Keratinocyte (primary cell): Measurements from ENCODE around the gene SECTM1. TPM values are rescaled to one million over a fixed set of nuclear protein-coding genes. Genes with fewer than 3 reads are reported as not detected.
"Not testable (repeated sequence)": the region's sequence is repeated elsewhere in the genome, so short reads cannot be mapped to it uniquely, and the experiment has no call there.

Experiments
- DNase-seq: peaks from one replicate; pipeline ENCODE4 v3.0.0-alpha.2; 2011; ENCODE audit warnings: low read depth, missing footprints, low spot score
- FAIRE-seq: peaks from 2 replicates; lab custom pipeline; 2011; peaks lifted over from hg19 to GRCh38; lab: Jason Lieb, UNC
- H2AFZ ChIP-seq: 2 replicates; pipeline ENCODE4 v1.6.0; 2012; ENCODE audit warnings: low read length, control low read depth, inconsistent platforms; ENCODE audit not compliant: control insufficient read depth
- H3K27ac ChIP-seq: 2 replicates; pipeline ENCODE4 v1.5.1; 2011; ENCODE audit warnings: low read length; ENCODE audit not compliant: control insufficient read depth, insufficient read depth
- H3K27me3 ChIP-seq: 3 replicates; pipeline ENCODE4 v1.6.0; 2011; ENCODE audit warnings: low read length; ENCODE audit not compliant: control insufficient read depth, insufficient read depth; ENCODE audit errors: extremely low read depth
- H3K36me3 ChIP-seq, 2 experiments: 2 replicates in 1 of 2; 3 replicates in 1 of 2; pipeline ENCODE4 v1.5.1; 2011; ENCODE audit warnings: low read length in 2 of 2, mild to moderate bottlenecking in 1 of 2; ENCODE audit not compliant: control insufficient read depth in 2 of 2, insufficient read depth in 2 of 2; ENCODE audit errors: extremely low read depth in 1 of 2
- H3K4me1 ChIP-seq: 3 replicates; pipeline ENCODE4 v1.5.1; 2011; ENCODE audit warnings: low read length; ENCODE audit not compliant: control insufficient read depth, insufficient read depth; ENCODE audit errors: extremely low read depth
- H3K4me2 ChIP-seq: 3 replicates; pipeline ENCODE4 v1.6.0; 2011; ENCODE audit warnings: low read depth, low read length; ENCODE audit not compliant: control insufficient read depth, insufficient read depth; ENCODE audit errors: extremely low read depth
- H3K4me3 ChIP-seq, 3 experiments: fragments of 200-600 bp in 1 of 3; sonication (generic) in 1 of 3; 2 replicates in 2 of 3; 3 replicates in 1 of 3; pipeline ENCODE4 v1.5.1; 2011 to 2016; ENCODE audit warnings: low read length in 3 of 3, mild to moderate bottlenecking in 3 of 3, control low read depth in 2 of 3, inconsistent platforms in 1 of 3, low read depth in 1 of 3, mixed read lengths in 1 of 3, mixed run types in 1 of 3, moderate library complexity in 1 of 3; ENCODE audit not compliant: control insufficient read depth in 2 of 3, insufficient read depth in 2 of 3; ENCODE audit errors: extremely low read depth in 1 of 3
- H3K79me2 ChIP-seq: 2 replicates; pipeline ENCODE4 v1.6.0; 2012; ENCODE audit warnings: low read length; ENCODE audit not compliant: control insufficient read depth, insufficient read depth
- H3K9ac ChIP-seq: 3 replicates; pipeline ENCODE4 v1.6.0; 2011; ENCODE audit warnings: low read length; ENCODE audit not compliant: control insufficient read depth, insufficient read depth; ENCODE audit errors: extremely low read depth
- H3K9me1 ChIP-seq: 3 replicates; pipeline ENCODE4 v1.6.0; 2011; ENCODE audit warnings: low read length; ENCODE audit not compliant: control insufficient read depth, insufficient read depth; ENCODE audit errors: extremely low read depth
- H3K9me3 ChIP-seq: 2 replicates; pipeline ENCODE4 v1.5.1; 2012; ENCODE audit warnings: low read depth, low read length; ENCODE audit not compliant: control insufficient read depth
- H4K20me1 ChIP-seq: 3 replicates; pipeline ENCODE4 v1.6.0; 2011; ENCODE audit warnings: low read length; ENCODE audit not compliant: control insufficient read depth, insufficient read depth; ENCODE audit errors: extremely low read depth
- EZH2 ChIP-seq: IDR thresholded peaks from one replicate; pipeline ENCODE4 v1.6.1; 2012; ENCODE audit warnings: inconsistent platforms, mild to moderate bottlenecking, low read length, moderate library complexity
- dilution Hi-C: fragments of 300-500 bp; cut with MboI; formaldehyde crosslinking; loops from one replicate; pipeline ENCODE4 v1.7.0; 2020; ENCODE audit warnings: low sequenced_read_pairs; ENCODE audit not compliant: extremely low pct_ligation_motif_present
- polyA plus RNA-seq, 5 experiments: library from polyadenylated mRNA; depleted of rRNA in 3 of 5; stranded (reverse) in 3 of 5; stranded (forward) in 1 of 5; unstranded in 1 of 5; fragments of >200 nt; gene quantifications; 1 replicate in 1 of 5; 2 replicates in 3 of 5; 3 replicates in 1 of 5; pipeline versions ENCODE4 v1.2.1 to v1.2.3, GENCODE V29; 2011 to 2012; ENCODE audit warnings: missing spikeins in 2 of 5, low read depth in 1 of 5, low replicate concordance in 1 of 5
- TF ChIP-seq, protein P1 (sequence below), 3 experiments: IDR thresholded peaks in 1 of 3; conservative IDR thresholded peaks in 1 of 3; optimal IDR thresholded peaks in 1 of 3; 2 replicates in 2 of 3; 3 replicates in 1 of 3; pipeline versions ENCODE3 to v1.5.1; 2011; ENCODE audit warnings: low read length in 3 of 3, mild to moderate bottlenecking in 3 of 3, moderate library complexity in 2 of 3, control low read depth in 1 of 3, inconsistent platforms in 1 of 3; ENCODE audit not compliant: insufficient read depth in 2 of 3; ENCODE audit errors: extremely low read depth in 1 of 3

The SECTM1 gene
- polyA plus RNA-seq, 1 donor (not counting 4 experiments of a cell fraction or from before 2014, with no cell fraction given) = 2.0 TPM

DNA sequence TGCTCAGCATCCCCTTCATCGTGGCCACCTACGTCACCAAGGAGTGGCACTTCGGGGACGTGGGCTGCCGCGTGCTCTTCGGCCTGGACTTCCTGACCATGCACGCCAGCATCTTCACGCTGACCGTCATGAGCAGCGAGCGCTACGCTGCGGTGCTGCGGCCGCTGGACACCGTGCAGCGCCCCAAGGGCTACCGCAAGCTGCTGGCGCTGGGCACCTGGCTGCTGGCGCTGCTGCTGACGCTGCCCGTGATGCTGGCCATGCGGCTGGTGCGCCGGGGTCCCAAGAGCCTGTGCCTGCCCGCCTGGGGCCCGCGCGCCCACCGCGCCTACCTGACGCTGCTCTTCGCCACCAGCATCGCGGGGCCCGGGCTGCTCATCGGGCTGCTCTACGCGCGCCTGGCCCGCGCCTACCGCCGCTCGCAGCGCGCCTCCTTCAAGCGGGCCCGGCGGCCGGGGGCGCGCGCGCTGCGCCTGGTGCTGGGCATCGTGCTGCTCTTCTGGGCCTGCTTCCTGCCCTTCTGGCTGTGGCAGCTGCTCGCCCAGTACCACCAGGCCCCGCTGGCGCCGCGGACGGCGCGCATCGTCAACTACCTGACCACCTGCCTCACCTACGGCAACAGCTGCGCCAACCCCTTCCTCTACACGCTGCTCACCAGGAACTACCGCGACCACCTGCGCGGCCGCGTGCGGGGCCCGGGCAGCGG, 41.2 kb upstream of the SECTM1 start:
- Histone ChIP-seq H3K9ac (no peak overlapping the region), H3K27ac (no peak overlapping the region), H3K4me1 (peaks cover 3% of the 10 kb centered on the region), H3K4me3 (no peak overlapping the region), H3K4me2 (no peak overlapping the region), H3K9me1 (no peaks in the 10 kb centered on the region), H2AFZ (no peak overlapping the region), H3K36me3 (no peaks in the 10 kb centered on the region), H4K20me1 (no peaks in the 10 kb centered on the region), H3K27me3 (peaks cover 83% of the 10 kb centered on the region), H3K79me2 (no peaks in the 10 kb centered on the region), H3K9me3 (no peaks in the 10 kb centered on the region)
- FAIRE-seq = no peak
- TF ChIP-seq, protein P1, sequence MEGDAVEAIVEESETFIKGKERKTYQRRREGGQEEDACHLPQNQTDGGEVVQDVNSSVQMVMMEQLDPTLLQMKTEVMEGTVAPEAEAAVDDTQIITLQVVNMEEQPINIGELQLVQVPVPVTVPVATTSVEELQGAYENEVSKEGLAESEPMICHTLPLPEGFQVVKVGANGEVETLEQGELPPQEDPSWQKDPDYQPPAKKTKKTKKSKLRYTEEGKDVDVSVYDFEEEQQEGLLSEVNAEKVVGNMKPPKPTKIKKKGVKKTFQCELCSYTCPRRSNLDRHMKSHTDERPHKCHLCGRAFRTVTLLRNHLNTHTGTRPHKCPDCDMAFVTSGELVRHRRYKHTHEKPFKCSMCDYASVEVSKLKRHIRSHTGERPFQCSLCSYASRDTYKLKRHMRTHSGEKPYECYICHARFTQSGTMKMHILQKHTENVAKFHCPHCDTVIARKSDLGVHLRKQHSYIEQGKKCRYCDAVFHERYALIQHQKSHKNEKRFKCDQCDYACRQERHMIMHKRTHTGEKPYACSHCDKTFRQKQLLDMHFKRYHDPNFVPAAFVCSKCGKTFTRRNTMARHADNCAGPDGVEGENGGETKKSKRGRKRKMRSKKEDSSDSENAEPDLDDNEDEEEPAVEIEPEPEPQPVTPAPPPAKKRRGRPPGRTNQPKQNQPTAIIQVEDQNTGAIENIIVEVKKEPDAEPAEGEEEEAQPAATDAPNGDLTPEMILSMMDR (optimal IDR thresholded peaks at IDR 0.05 in 1 of 3, IDR thresholded peaks at IDR 0.05 in 1 of 3, conservative IDR thresholded peaks at IDR 0.05 in 1 of 3; ENCODE audit: extremely low read depth in 1 of 3, insufficient read depth in 2 of 3, low read length in 3 of 3) = no peak
- peak; percentile 33 for TF ChIP-seq EZH2
- DNase-seq = no peak
- dilution Hi-C loops = no loop called here

DNA sequence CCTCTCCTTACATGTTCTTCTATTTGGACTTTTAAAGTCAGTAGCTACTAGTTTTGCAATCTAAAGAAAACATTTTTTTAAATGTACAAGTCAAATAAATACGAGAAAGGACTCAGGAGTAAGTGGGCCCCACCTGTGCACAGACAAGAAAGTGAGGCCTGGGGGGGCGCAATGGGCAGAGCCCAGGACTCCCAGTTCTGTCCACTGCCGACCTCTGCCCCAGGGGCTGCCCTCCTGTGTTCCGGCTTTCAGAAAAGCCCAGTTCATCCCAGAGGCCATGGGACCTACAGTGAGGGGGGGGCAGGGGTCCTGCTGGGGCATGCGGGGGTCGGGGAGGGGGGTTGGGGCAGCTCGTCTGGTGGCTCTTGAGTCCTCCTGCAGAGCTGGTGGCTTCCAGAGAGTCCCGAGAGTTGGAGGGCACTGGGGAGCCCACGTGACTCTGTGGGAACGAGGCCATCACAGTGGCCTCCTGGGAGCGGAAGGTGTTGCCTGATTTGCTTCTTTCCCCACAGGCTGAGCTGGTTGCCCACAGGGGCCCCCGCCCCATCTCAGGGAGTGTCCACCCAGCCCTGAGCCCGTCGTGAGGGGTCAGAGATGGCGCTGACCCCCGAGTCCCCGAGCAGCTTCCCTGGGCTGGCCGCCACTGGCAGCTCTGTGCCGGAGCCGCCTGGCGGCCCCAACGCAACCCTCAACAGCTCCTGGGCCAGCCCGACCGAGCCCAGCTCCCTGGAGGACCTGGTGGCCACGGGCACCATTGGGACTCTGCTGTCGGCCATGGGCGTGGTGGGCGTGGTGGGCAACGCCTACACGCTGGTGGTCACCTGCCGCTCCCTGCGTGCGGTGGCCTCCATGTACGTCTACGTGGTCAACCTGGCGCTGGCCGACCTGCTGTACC, 40.4 kb upstream of the SECTM1 start:
- no peaks in the 10 kb centered on the region for H3K9me3 ChIP-seq
- no peaks in the 10 kb centered on the region for H4K20me1 ChIP-seq
- no peak overlapping the region for H3K9ac ChIP-seq
- DNase-seq = no peak
- no peak overlapping the region for H3K4me2 ChIP-seq
- H3K27me3 ChIP-seq = peaks cover 81% of the 10 kb centered on the region
- no peaks in the 10 kb centered on the region for H3K36me3 ChIP-seq
- no peaks in the 10 kb centered on the region for H3K9me1 ChIP-seq
- no peak overlapping the region for H3K4me3 ChIP-seq
- H3K79me2 ChIP-seq = no peaks in the 10 kb centered on the region
- FAIRE-seq = no peak
- dilution Hi-C loops = no loop called here
- no peak overlapping the region for H2AFZ ChIP-seq
- no peak for TF ChIP-seq EZH2
- TF ChIP-seq, protein P1 (optimal IDR thresholded peaks at IDR 0.05 in 1 of 3, IDR thresholded peaks at IDR 0.05 in 1 of 3, conservative IDR thresholded peaks at IDR 0.05 in 1 of 3; ENCODE audit: extremely low read depth in 1 of 3, insufficient read depth in 2 of 3, low read length in 3 of 3) = no peak
- H3K4me1 ChIP-seq = peaks cover 3% of the 10 kb centered on the region
- H3K27ac ChIP-seq = no peak overlapping the region

DNA sequence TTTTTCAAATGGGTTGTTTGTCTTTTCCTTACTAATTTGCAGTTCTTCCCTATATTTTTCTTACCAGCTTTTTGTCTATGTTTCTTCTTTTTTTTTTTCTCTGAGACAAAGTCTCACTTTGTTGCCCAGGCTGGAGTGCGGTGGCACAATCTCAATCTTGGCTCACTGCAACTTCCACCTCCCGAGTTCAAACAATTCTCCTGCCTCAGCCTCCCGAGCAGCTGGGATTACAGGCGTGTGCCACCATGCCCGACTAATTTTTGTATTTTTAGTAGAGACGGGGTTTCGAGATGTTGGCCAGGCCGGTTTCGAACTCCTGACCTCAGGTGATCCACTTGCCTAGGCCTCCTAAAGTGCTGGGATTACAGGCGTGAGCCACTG, 39.5 kb upstream of the SECTM1 start:
- H3K9ac ChIP-seq, H3K9me1 ChIP-seq, H3K36me3 ChIP-seq, DNase-seq, H4K20me1 ChIP-seq, H3K27ac ChIP-seq, H3K79me2 ChIP-seq, H3K4me2 ChIP-seq, dilution Hi-C loops, FAIRE-seq, H3K9me3 ChIP-seq, H3K4me3 ChIP-seq, H2AFZ ChIP-seq, H3K4me1 ChIP-seq: not testable (repeated sequence)
- H3K27me3 ChIP-seq = peaks cover 72% of the 10 kb centered on the region
